ENCODE data around the gene NAV2. TPM values are rescaled to one million over a fixed set of nuclear protein-coding genes. Genes with fewer than 3 reads are reported as not detected.

NAV2 gene
- total RNA-seq, 1 experiment from 2014 or later: 46.3 TPM

DNA sequence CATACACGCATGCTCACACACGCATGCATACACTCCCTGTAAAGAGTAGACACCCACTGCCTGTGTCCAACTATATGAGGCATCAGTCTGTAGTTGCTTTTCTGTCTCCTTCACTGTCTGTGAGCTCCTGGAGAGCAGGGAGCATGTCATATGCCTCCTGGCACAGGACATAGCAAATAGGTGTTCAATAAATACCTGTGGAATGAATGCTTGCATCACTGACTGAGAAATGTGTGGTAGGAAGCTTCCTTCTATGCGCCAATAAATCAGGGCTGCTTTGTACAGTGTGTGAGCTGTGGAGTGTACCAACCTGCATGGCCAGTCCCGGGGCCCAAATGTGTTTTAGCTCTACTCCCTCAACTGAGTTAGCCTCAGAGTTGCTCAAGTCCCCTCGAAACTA is 37.2 kb upstream of the NAV2 start:
- no CpG with 5 or more reads among the region's 5 CpGs for WGBS (ENCODE audit: extremely low coverage, insufficient read length, low lambda C conversion rate)
- Histone ChIP-seq H2AFZ (ENCODE audit: low read length) (no peak overlapping the region), H3K79me1 (ENCODE audit: insufficient read depth, low read depth, low read length, poor library complexity, severe bottlenecking) (no peaks in the 10 kb centered on the region), H2BK15ac (ENCODE audit: low read depth, low read length) (no peak overlapping the region), H2BK120ac (ENCODE audit: low read depth, low read length, poor library complexity, severe bottlenecking) (no peak overlapping the region), H3T11ph (ENCODE audit: low read length) (no peak overlapping the region), H3K4ac (ENCODE audit: low read depth, low read length) (no peak overlapping the region), H4K8ac (replicated peaks; ENCODE audit: insufficient read length, low read depth, low read length) (no peak overlapping the region), H2BK20ac (ENCODE audit: low read depth, low read length, poor library complexity, severe bottlenecking) (no peak overlapping the region), H2BK12ac (ENCODE audit: insufficient read length, low read depth, low read length) (no peak overlapping the region), H3K9me3 (ENCODE audit: control insufficient read depth, low read depth, low read length) (no peaks in the 10 kb centered on the region), H4K20me1 (ENCODE audit: control insufficient read depth, insufficient read depth, insufficient read length) (no peaks in the 10 kb centered on the region), H2AK5ac (ENCODE audit: insufficient read length, low read length) (no peak overlapping the region), H3K14ac (ENCODE audit: insufficient read depth, low read length) (no peak overlapping the region), H3K4me2 (ENCODE audit: insufficient read depth, insufficient read length, low read length) (no peak overlapping the region), H2BK5ac (ENCODE audit: insufficient read length, low read length) (no peak overlapping the region), H4K5ac (ENCODE audit: insufficient read length, low read depth, low read length) (no peak overlapping the region), H3K4me1 (ENCODE audit: insufficient read depth, low read length) (peaks cover 9% of the 10 kb centered on the region; the same call in 1 of the 2 replicates), H3K27ac (ENCODE audit: insufficient read length, low read depth, low read length) (no peak overlapping the region), H3K23me2 (ENCODE audit: insufficient read length, low read depth, low read length, poor library complexity, severe bottlenecking) (no peaks in the 10 kb centered on the region), H3K18ac (ENCODE audit: insufficient read length, low read depth, low read length) (no peak overlapping the region), H4K91ac (ENCODE audit: insufficient read length, low read depth, low read length) (no peak overlapping the region), H3K23ac (ENCODE audit: insufficient read length, low read depth, low read length) (no peak overlapping the region), H3K56ac (ENCODE audit: insufficient read length, low read depth, low read length) (no peak overlapping the region), H3K9ac (ENCODE audit: extremely low read depth, insufficient read length, low read length) (no peak overlapping the region), H3K79me2 (ENCODE audit: insufficient read depth, low read length) (no peaks in the 10 kb centered on the region), H3K27me3 (ENCODE audit: insufficient read depth, low read length) (no peaks in the 10 kb centered on the region)
- no peaks in the 10 kb centered on the region for H3K36me3 Mint-ChIP-seq (ENCODE audit: insufficient read depth in 1 of 3, low read depth in 3 of 3)
- TF ChIP-seq, protein P1, sequence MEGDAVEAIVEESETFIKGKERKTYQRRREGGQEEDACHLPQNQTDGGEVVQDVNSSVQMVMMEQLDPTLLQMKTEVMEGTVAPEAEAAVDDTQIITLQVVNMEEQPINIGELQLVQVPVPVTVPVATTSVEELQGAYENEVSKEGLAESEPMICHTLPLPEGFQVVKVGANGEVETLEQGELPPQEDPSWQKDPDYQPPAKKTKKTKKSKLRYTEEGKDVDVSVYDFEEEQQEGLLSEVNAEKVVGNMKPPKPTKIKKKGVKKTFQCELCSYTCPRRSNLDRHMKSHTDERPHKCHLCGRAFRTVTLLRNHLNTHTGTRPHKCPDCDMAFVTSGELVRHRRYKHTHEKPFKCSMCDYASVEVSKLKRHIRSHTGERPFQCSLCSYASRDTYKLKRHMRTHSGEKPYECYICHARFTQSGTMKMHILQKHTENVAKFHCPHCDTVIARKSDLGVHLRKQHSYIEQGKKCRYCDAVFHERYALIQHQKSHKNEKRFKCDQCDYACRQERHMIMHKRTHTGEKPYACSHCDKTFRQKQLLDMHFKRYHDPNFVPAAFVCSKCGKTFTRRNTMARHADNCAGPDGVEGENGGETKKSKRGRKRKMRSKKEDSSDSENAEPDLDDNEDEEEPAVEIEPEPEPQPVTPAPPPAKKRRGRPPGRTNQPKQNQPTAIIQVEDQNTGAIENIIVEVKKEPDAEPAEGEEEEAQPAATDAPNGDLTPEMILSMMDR (conservative IDR thresholded peaks at IDR 0.05): no peak
- peaks cover 57 to 61% of the 10 kb centered on the region in 2 experiments for H3K4me1 Mint-ChIP-seq
- H3K9me3 Mint-ChIP-seq: no peaks in the 10 kb centered on the region
- H3K27me3 Mint-ChIP-seq (ENCODE audit: low read depth): peaks cover 8% of the 10 kb centered on the region
- no peak for DNase-seq
- H3K4me3 Mint-ChIP-seq: no peak overlapping the region
- peak overlapping the region in 1 of 3 experiments; percentile 1; a peak in 1 of 7 replicates for H3K27ac Mint-ChIP-seq
